Trophoblast cell (in vitro differentiated cells and primary cell): ENCODE results near the gene USP34.
"Not testable (repeated sequence)": the region's sequence is repeated elsewhere in the genome, so short reads cannot be mapped to it uniquely, and the experiment has no call there.

Experiments
- DNase-seq, 2 donors: peaks; one replicate each; pipeline ENCODE4 v3.0.0-alpha.2; 2016
- H2AFZ ChIP-seq: 2 replicates; pipeline ENCODE4 v1.6.1; 2013; ENCODE audit warnings: low read length, moderate library complexity, mild to moderate bottlenecking; ENCODE audit not compliant: insufficient read depth, poor library complexity
- H2AK5ac ChIP-seq: 2 replicates; pipeline ENCODE4 v1.6.1; 2013; ENCODE audit warnings: mild to moderate bottlenecking, low read length
- H2BK120ac ChIP-seq: 2 replicates; pipeline ENCODE4 v1.6.1; 2013; ENCODE audit warnings: low read length, mild to moderate bottlenecking, moderate library complexity; ENCODE audit not compliant: insufficient read depth, poor library complexity
- H2BK12ac ChIP-seq: 2 replicates; pipeline ENCODE4 v1.6.1; 2013; ENCODE audit warnings: mild to moderate bottlenecking, low read length, moderate library complexity
- H2BK5ac ChIP-seq: 2 replicates; pipeline ENCODE4 v1.6.1; 2013; ENCODE audit warnings: low read length, low read depth, moderate library complexity, mild to moderate bottlenecking; ENCODE audit not compliant: poor library complexity
- H3K14ac ChIP-seq: 2 replicates; pipeline ENCODE4 v1.6.1; 2013; ENCODE audit warnings: mild to moderate bottlenecking, low read length
- H3K18ac ChIP-seq: 2 replicates; pipeline ENCODE4 v1.6.1; 2013; ENCODE audit warnings: mild to moderate bottlenecking, low read length
- H3K23ac ChIP-seq: 2 replicates; pipeline ENCODE4 v1.6.1; 2013; ENCODE audit warnings: low read length
- H3K27ac ChIP-seq: 2 replicates; pipeline ENCODE4 v1.5.1; 2013; ENCODE audit warnings: low read depth, mild to moderate bottlenecking, inconsistent platforms, low read length, moderate library complexity
- H3K27me3 ChIP-seq: 2 replicates; pipeline ENCODE4 v1.6.1; 2013; ENCODE audit warnings: inconsistent platforms, mild to moderate bottlenecking, low read length, moderate library complexity; ENCODE audit not compliant: insufficient read depth
- H3K36me3 ChIP-seq, 2 experiments: 1 replicate in 1 of 2; 2 replicates in 1 of 2; pipeline ENCODE4 v1.6.1; 2013; ENCODE audit warnings: low read length in 2 of 2, mild to moderate bottlenecking in 2 of 2, moderate library complexity in 1 of 2; ENCODE audit not compliant: insufficient read depth in 2 of 2, control insufficient read depth in 1 of 2
- H3K4ac ChIP-seq: 2 replicates; pipeline ENCODE4 v1.6.1; 2013; ENCODE audit warnings: low read depth, mild to moderate bottlenecking, low read length, moderate library complexity
- H3K4me1 ChIP-seq, 2 experiments: 1 replicate in 1 of 2; 2 replicates in 1 of 2; pipeline ENCODE4 v1.6.1; 2013; ENCODE audit warnings: low read length in 2 of 2, mild to moderate bottlenecking in 2 of 2, moderate library complexity in 1 of 2; ENCODE audit not compliant: insufficient read depth in 2 of 2, control insufficient read depth in 1 of 2
- H3K4me2 ChIP-seq: 2 replicates; pipeline ENCODE4 v1.6.1; 2013; ENCODE audit warnings: inconsistent platforms, mild to moderate bottlenecking, low read length, moderate library complexity
- H3K4me3 ChIP-seq: 2 replicates; pipeline ENCODE4 v1.5.1; 2013; ENCODE audit warnings: mild to moderate bottlenecking, low read depth, low read length, inconsistent platforms
- H3K79me1 ChIP-seq: one replicate; pipeline ENCODE4 v1.6.1; 2013; ENCODE audit warnings: low read length
- H3K79me2 ChIP-seq: 2 replicates; pipeline ENCODE4 v1.6.1; 2013; ENCODE audit warnings: low read length, mild to moderate bottlenecking; ENCODE audit not compliant: control insufficient read depth, insufficient read depth, poor library complexity
- H3K9ac ChIP-seq: 2 replicates; pipeline ENCODE4 v1.6.1; 2013; ENCODE audit warnings: mild to moderate bottlenecking, low read length
- H3K9me3 ChIP-seq: 2 replicates; pipeline ENCODE4 v1.6.1; 2013; ENCODE audit warnings: low read depth, mild to moderate bottlenecking, control low read depth, inconsistent platforms, low read length; ENCODE audit not compliant: insufficient read depth
- H4K12ac ChIP-seq: 2 replicates; pipeline ENCODE4 v1.6.1; 2013; ENCODE audit warnings: low read depth, mild to moderate bottlenecking, low read length, moderate library complexity
- H4K8ac ChIP-seq: 2 replicates; pipeline ENCODE4 v1.6.1; 2013; ENCODE audit warnings: low read depth, mild to moderate bottlenecking, low read length, moderate library complexity
- H4K91ac ChIP-seq: one replicate; pipeline ENCODE4 v1.6.1; 2013; ENCODE audit warnings: low read depth, mild to moderate bottlenecking, low read length, moderate library complexity
- WGBS: extraction: QIAGEN DNeasy Blood & Tissue Kit; methylation state at CpG from one replicate; pipeline ENCODE4 v1.1.7; 2013; ENCODE audit warnings: missing lambda C conversion rate; ENCODE audit not compliant: insufficient read length, insufficient coverage; ENCODE audit errors: extremely low coverage; 5-methylcytosine and 5-hydroxymethylcytosine counted together

The USP34 gene

GRCh38 chr2:61196671-61197070 is 274.2 kb downstream of the USP34 start:
- Histone ChIP-seq H3K9me3 (no peaks in the 10 kb centered on the region), H3K4ac (no peak overlapping the region), H2BK12ac (no peak overlapping the region), H3K4me1 (no peaks in the 10 kb centered on the region), H3K18ac (no peak overlapping the region), H3K27ac (no peak overlapping the region), H3K9ac (no peak overlapping the region), H3K4me3 (no peak overlapping the region), H3K36me3 (peaks cover 10 to 12% of the 10 kb centered on the region in 2 experiments), H3K14ac (no peak overlapping the region), H4K8ac (no peak overlapping the region), H2BK5ac (no peak overlapping the region), H2AK5ac (no peak overlapping the region), H3K27me3 (no peaks in the 10 kb centered on the region), H3K79me1 (no peaks in the 10 kb centered on the region), H3K23ac (no peak overlapping the region), H4K12ac (peak overlapping the region; percentile 36), H3K4me2 (no peak overlapping the region), H2BK120ac (no peak overlapping the region), H2AFZ (no peak overlapping the region), H3K79me2 (no peaks in the 10 kb centered on the region), H4K91ac (no peak overlapping the region)
- no CpG with 5 or more reads among the region's 7 CpGs for WGBS
- DNase-seq = peak in 1 of 2 donors; percentile 40

DNA sequence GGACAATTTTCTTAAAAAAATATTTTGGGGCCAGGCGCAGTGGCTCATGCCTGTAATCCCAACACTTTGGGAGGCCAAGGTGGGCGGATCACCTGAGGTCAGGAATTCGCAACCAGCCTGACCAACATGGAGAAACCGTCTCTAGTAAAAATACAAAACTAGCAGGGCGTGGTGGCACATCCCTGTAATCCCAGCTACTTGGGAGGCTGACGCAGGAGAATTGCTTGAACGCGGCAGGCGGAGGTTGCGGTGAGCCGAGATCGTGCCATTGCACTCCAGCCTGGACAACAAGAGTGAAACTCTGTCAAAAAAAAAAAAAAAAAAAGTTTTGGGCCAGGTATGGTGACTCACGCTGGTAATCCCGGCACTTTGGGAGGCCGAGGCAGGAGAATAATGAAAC is 276.2 kb downstream of the USP34 start:
- H3K4me1 ChIP-seq, H3K4me2 ChIP-seq, H4K12ac ChIP-seq, H3K9ac ChIP-seq, H3K14ac ChIP-seq, H3K18ac ChIP-seq, H4K8ac ChIP-seq, H2AK5ac ChIP-seq, H3K4me3 ChIP-seq, H4K91ac ChIP-seq, H3K79me1 ChIP-seq, H2BK5ac ChIP-seq, H2BK120ac ChIP-seq, H3K27me3 ChIP-seq, H3K4ac ChIP-seq, H3K27ac ChIP-seq, H3K23ac ChIP-seq, H2AFZ ChIP-seq, H3K79me2 ChIP-seq, H2BK12ac ChIP-seq, H3K9me3 ChIP-seq: not testable (repeated sequence)
- peak; percentile 52 to 63 for DNase-seq
- H3K36me3 ChIP-seq = peaks cover 10 to 13% of the 10 kb centered on the region in 2 experiments
- WGBS = no CpG with 5 or more reads among the region's 15 CpGs

DNA sequence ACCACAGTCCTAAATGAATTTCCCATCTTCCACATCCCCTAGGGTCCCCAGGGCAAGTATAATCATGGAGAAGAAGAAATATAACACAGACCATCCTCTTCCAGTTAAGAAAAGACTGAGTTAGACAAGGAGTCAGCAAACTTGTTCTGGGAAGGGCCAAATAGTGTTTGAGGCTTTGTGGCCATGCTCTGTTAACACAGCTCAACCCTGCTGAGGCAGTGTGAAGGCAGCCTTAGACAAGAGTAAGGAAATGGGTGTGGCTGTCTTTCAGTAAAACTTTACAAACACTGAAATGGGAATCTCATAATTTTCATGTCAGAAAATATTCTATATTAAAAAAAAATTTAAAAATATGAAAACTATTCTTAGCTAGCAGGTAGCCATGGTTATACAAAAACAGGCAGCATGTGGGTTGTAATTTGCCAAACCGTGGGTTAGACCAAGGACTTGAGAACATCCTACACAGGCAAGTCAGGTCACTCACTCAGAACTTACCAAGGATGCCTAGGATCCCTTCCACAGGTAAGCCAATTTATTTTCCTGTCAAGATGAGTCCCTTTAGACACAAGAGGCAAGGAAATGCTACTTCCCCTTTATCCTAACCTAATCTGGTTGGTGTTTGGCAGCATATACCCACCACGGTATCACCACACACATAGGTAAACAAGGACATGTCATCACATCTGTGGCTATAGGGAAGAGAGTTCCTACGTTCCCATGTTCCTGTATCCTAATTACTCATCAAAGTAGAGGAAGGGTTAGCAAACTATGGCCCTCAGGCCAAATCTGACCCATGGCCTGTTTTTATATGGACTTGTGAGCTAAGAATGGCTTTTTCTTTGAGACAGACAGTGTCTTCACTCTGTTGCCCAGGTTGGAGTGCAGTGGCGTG is 277.0 kb downstream of the USP34 start:
- Histone ChIP-seq H3K36me3 (peaks cover 13 to 16% of the 10 kb centered on the region in 2 experiments), H3K4me1 (no peaks in the 10 kb centered on the region), H2BK12ac (no peak overlapping the region), H2BK5ac (no peak overlapping the region), H3K79me2 (no peaks in the 10 kb centered on the region), H3K23ac (no peak overlapping the region), H3K79me1 (no peaks in the 10 kb centered on the region), H3K27ac (no peak overlapping the region), H3K9ac (no peak overlapping the region), H3K14ac (no peak overlapping the region), H4K91ac (no peak overlapping the region), H3K18ac (no peak overlapping the region), H3K27me3 (no peaks in the 10 kb centered on the region), H2AK5ac (no peak overlapping the region), H3K4ac (no peak overlapping the region), H4K8ac (no peak overlapping the region), H3K9me3 (no peaks in the 10 kb centered on the region), H4K12ac (no peak overlapping the region), H2BK120ac (no peak overlapping the region), H2AFZ (no peak overlapping the region), H3K4me2 (no peak overlapping the region), H3K4me3 (no peak overlapping the region)
- DNase-seq = peak; percentile 82 to 85
- no CpG with 5 or more reads among the region's 4 CpGs for WGBS

GRCh38 chr2:61187085-61187484 is 283.8 kb downstream of the USP34 start:
- no peak overlapping the region for H3K14ac ChIP-seq
- H3K79me2 ChIP-seq = no peaks in the 10 kb centered on the region
- no peak overlapping the region for H2BK12ac ChIP-seq
- H3K9ac ChIP-seq = no peak overlapping the region
- H2AK5ac ChIP-seq = no peak overlapping the region
- H2AFZ ChIP-seq = no peak overlapping the region
- H2BK5ac ChIP-seq = no peak overlapping the region
- no peak overlapping the region for H3K4ac ChIP-seq
- H3K27me3 ChIP-seq = no peaks in the 10 kb centered on the region
- H3K9me3 ChIP-seq = no peaks in the 10 kb centered on the region
- peaks cover 12 to 47% of the 10 kb centered on the region in 2 experiments for H3K36me3 ChIP-seq
- no peak overlapping the region for H3K4me3 ChIP-seq
- H3K23ac ChIP-seq = no peak overlapping the region
- H3K27ac ChIP-seq = no peak overlapping the region
- no peak overlapping the region for H2BK120ac ChIP-seq
- no peaks in the 10 kb centered on the region for H3K79me1 ChIP-seq
- H3K18ac ChIP-seq = no peak overlapping the region
- H4K8ac ChIP-seq = no peak overlapping the region
- H4K91ac ChIP-seq = no peak overlapping the region
- no peak overlapping the region for H4K12ac ChIP-seq
- DNase-seq = no peak
- no peaks in the 10 kb centered on the region for H3K4me1 ChIP-seq
- WGBS = no CpG with 5 or more reads among the region's 4 CpGs
- no peak overlapping the region for H3K4me2 ChIP-seq
